Epithelial cell of proximal tubule (primary cell): ENCODE results near the gene SPRR1A. TPM values are rescaled to one million over a fixed set of nuclear protein-coding genes. Genes with fewer than 3 reads are reported as not detected.
"Not testable (repeated sequence)": the region's sequence is repeated elsewhere in the genome, so short reads cannot be mapped to it uniquely, and the experiment has no call there.

ENCODE experiments used
- DNase-seq: peaks from one replicate; pipeline ENCODE4 v3.0.0-alpha.2; 2011; ENCODE audit warnings: low read depth
- H3K4me3 ChIP-seq: 2 replicates; pipeline ENCODE4 v1.5.1; 2011; ENCODE audit warnings: low read depth, mild to moderate bottlenecking, low read length
- CTCF ChIP-seq: conservative IDR thresholded peaks from 2 replicates; pipeline ENCODE4 v1.5.1; 2012; ENCODE audit warnings: low read depth, mild to moderate bottlenecking, low read length
- total RNA-seq: library from RNA; depleted of rRNA; stranded (reverse); fragments of >200 nt; gene quantifications from 2 replicates; pipeline ENCODE4 v1.2.3, GENCODE V29; 2015

SPRR1A gene
- total RNA-seq, 1 donor from 2014 or later, result not detected

- no peak for DNase-seq
- TF ChIP-seq CTCF, result no peak
Measured at GRCh38 chr1:152999818-153000217, 15.9 kb downstream of the SPRR1A start.

GRCh38 chr1:153000294-153000693 lies 16.4 kb downstream of the SPRR1A start:
- no peak overlapping the region for H3K4me3 ChIP-seq
- DNase-seq, result no peak
- no peak for TF ChIP-seq CTCF

More at GRCh38 chr1:152999818-153000217, 15.9 kb downstream of the SPRR1A start:
- no peak overlapping the region for H3K4me3 ChIP-seq

- no peak for DNase-seq
- TF ChIP-seq CTCF, result no peak
Measured at GRCh38 chr1:153001382-153001781, 17.5 kb downstream of the SPRR1A start, which contains the start of gene SPRR3. Gene SPRR3 (plus strand): TSS chr1:153001749. CDS start chr1:153003021, 1,272 bp downstream.

GRCh38 chr1:153011235-153011758 lies 27.4 kb downstream of the SPRR1A start:
- H3K4me3 ChIP-seq, DNase-seq: not testable (repeated sequence)

More at GRCh38 chr1:153001382-153001781, 17.5 kb downstream of the SPRR1A start, which contains the start of gene SPRR3:
- H3K4me3 ChIP-seq, result no peak within 1 kb of the TSS

GRCh38 chr1:153021829-153022228 lies 37.9 kb downstream of the SPRR1A start:
- DNase-seq, H3K4me3 ChIP-seq: not testable (repeated sequence)

GRCh38 chr1:153022340-153022739 lies 38.5 kb downstream of the SPRR1A start:
- not testable (repeated sequence) for H3K4me3 ChIP-seq, DNase-seq

GRCh38 chr1:153023109-153023508 lies 39.2 kb downstream of the SPRR1A start:
- no peak for TF ChIP-seq CTCF
- no peak for DNase-seq

GRCh38 chr1:153024413-153024812 lies 40.5 kb downstream of the SPRR1A start:
- no peak for DNase-seq
- H3K4me3 ChIP-seq, result no peak overlapping the region
- no peak for TF ChIP-seq CTCF

More at GRCh38 chr1:153023109-153023508, 39.2 kb downstream of the SPRR1A start:
- no peak overlapping the region for H3K4me3 ChIP-seq
